MM.1S (cell line): ENCODE data around the gene PRKAG2.

Experiments
- CTCF ChIP-seq: fragments of 300-600 bp; sonication (generic); IDR thresholded peaks from 2 replicates; pipeline ENCODE4 v1.5.1; 2016; ENCODE audit warnings: antibody characterized with exemption, low read length, mixed read lengths
- EZH2 ChIP-seq: fragments of 300-600 bp; sonication (generic); optimal IDR thresholded peaks from 2 replicates; pipeline ENCODE3; 2017; ENCODE audit warnings: low read depth, mild to moderate bottlenecking, antibody characterized with exemption, low read length, mixed read lengths
- EZH2phosphoT487 ChIP-seq: fragments of 300-600 bp; sonication (generic); IDR thresholded peaks from 2 replicates; pipeline ENCODE4 v1.6.1; 2018; ENCODE audit warnings: antibody characterized with exemption, low read length

GRCh38 chr7:151856098-151856497 lies 20.8 kb downstream of the PRKAG2 start:
- TF ChIP-seq CTCF (no peak), EZH2 (no peak), EZH2phosphoT487 (no peak)
